ENCODE data around the gene ATP6AP1.

GRCh38 chrX:154466036-154466435 is 37.6 kb downstream of the ATP6AP1 start:
- TF ChIP-seq CTCF (IDR thresholded peaks at IDR 0.05; ENCODE audit: low read depth, low read length) (no peak), POLR2A (IDR thresholded peaks at IDR 0.05; ENCODE audit: extremely low read depth, insufficient read length) (no peak), MAX (IDR thresholded peaks at IDR 0.05; ENCODE audit: low read depth, low read length) (no peak)
